Liver (tissue), 9 donors: ENCODE measurements around the gene ZFP36L1. TPM values are rescaled to one million over a fixed set of nuclear protein-coding genes. Genes with fewer than 3 reads are reported as not detected.

ENCODE experiments used
- DNase-seq: peaks from one replicate; pipeline ENCODE4 v3.0.0-alpha.2; 2017; ENCODE audit warnings: low spot score
- H3K27ac ChIP-seq, 2 donors: one replicate each; pipeline ENCODE4 v1.7.0; 2013; ENCODE audit warnings: inconsistent platforms in 2 of 2, low read length in 2 of 2, control low read depth in 1 of 2, low read depth in 1 of 2, mild to moderate bottlenecking in 1 of 2
- H3K27me3 ChIP-seq, 4 donors: one replicate each; pipeline versions ENCODE4 v1.6.1 to v1.7.0; 2013; ENCODE audit warnings: low read length in 3 of 4, inconsistent platforms in 1 of 4, mild to moderate bottlenecking in 1 of 4, moderate library complexity in 1 of 4; ENCODE audit not compliant: control insufficient read depth in 4 of 4, insufficient read depth in 4 of 4
- H3K36me3 ChIP-seq, 4 donors: one replicate each; pipeline versions ENCODE4 v1.6.1 to v1.7.0; 2013; ENCODE audit warnings: low read length in 3 of 4, mild to moderate bottlenecking in 3 of 4, low read depth in 1 of 4, moderate library complexity in 1 of 4; ENCODE audit not compliant: control insufficient read depth in 4 of 4, insufficient read depth in 3 of 4
- H3K4me1 ChIP-seq, 4 donors: one replicate each; pipeline versions ENCODE4 v1.6.1 to v1.7.0; 2013; ENCODE audit warnings: low read length in 3 of 4, mild to moderate bottlenecking in 3 of 4, moderate library complexity in 1 of 4; ENCODE audit not compliant: control insufficient read depth in 4 of 4, insufficient read depth in 4 of 4
- H3K4me3 ChIP-seq, 3 donors: one replicate each; pipeline versions ENCODE4 v1.6.1 to v1.7.0; 2013; ENCODE audit warnings: low read length in 3 of 3, control low read depth in 1 of 3, low read depth in 1 of 3, mild to moderate bottlenecking in 1 of 3
- H3K9ac ChIP-seq, 2 donors: one replicate each; pipeline ENCODE4 v1.7.0; 2013; ENCODE audit warnings: low read length in 2 of 2, mild to moderate bottlenecking in 2 of 2, moderate library complexity in 2 of 2, control low read depth in 1 of 2, low read depth in 1 of 2
- H3K9me3 ChIP-seq, 4 donors: one replicate each; pipeline versions ENCODE4 v1.6.1 to v1.7.0; 2013; ENCODE audit warnings: low read length in 3 of 4; ENCODE audit not compliant: control insufficient read depth in 4 of 4
- EGR1 ChIP-seq, 2 donors: IDR thresholded peaks; 2 replicates each; pipeline ENCODE4 v1.6.1; 2016 to 2018; ENCODE audit warnings: antibody characterized with exemption in 2 of 2, low read depth in 2 of 2
- FOXA1 ChIP-seq: IDR thresholded peaks from 2 replicates; pipeline ENCODE4 v1.6.1; 2016; ENCODE audit warnings: antibody characterized with exemption
- FOXA2 ChIP-seq: IDR thresholded peaks from 2 replicates; pipeline ENCODE4 v1.6.1; 2016; ENCODE audit warnings: antibody characterized with exemption
- GABPA ChIP-seq, 2 donors: IDR thresholded peaks in 1 of 2; conservative IDR thresholded peaks in 1 of 2; 2 replicates each; pipeline ENCODE4 v1.6.1; 2016; ENCODE audit warnings: antibody characterized with exemption in 2 of 2, mild to moderate bottlenecking in 1 of 2, moderate library complexity in 1 of 2
- HNF4A ChIP-seq, 2 donors: conservative IDR thresholded peaks; 2 replicates each; pipeline ENCODE4 v1.6.1; 2016; ENCODE audit warnings: antibody characterized with exemption in 2 of 2, mild to moderate bottlenecking in 2 of 2
- HNF4G ChIP-seq: IDR thresholded peaks from 2 replicates; pipeline ENCODE4 v1.6.1; 2016; ENCODE audit warnings: antibody characterized with exemption
- JUND ChIP-seq, 2 donors: IDR thresholded peaks; 2 replicates each; pipeline ENCODE4 v1.6.1; 2016; ENCODE audit warnings: antibody characterized with exemption in 2 of 2
- NR2F2 ChIP-seq: IDR thresholded peaks from 2 replicates; pipeline ENCODE4 v1.6.1; 2016; ENCODE audit warnings: antibody characterized with exemption
- RAD21 ChIP-seq, 2 donors: IDR thresholded peaks; 2 replicates each; pipeline ENCODE4 v1.6.1; 2016; ENCODE audit warnings: antibody characterized with exemption in 2 of 2, mild to moderate bottlenecking in 2 of 2
- RXRA ChIP-seq, 2 donors: IDR thresholded peaks; 2 replicates each; pipeline ENCODE4 v1.6.1; 2017 to 2018; ENCODE audit warnings: antibody characterized with exemption in 2 of 2, mild to moderate bottlenecking in 1 of 2
- SP1 ChIP-seq: IDR thresholded peaks from 2 replicates; pipeline ENCODE4 v1.6.1; 2018; ENCODE audit warnings: antibody characterized with exemption, mild to moderate bottlenecking
- TAF1 ChIP-seq: conservative IDR thresholded peaks from 2 replicates; pipeline ENCODE4 v1.6.1; 2016; ENCODE audit warnings: antibody characterized with exemption, mild to moderate bottlenecking
- YY1 ChIP-seq: IDR thresholded peaks from 2 replicates; pipeline ENCODE4 v1.6.1; 2016; ENCODE audit warnings: antibody characterized with exemption, mild to moderate bottlenecking
- WGBS: extraction: QIAGEN DNeasy Blood & Tissue Kit; methylation state at CpG from one replicate; pipeline ENCODE4 v1.1.7; 2013; 5-methylcytosine and 5-hydroxymethylcytosine counted together
- polyA plus RNA-seq, 2 donors: library from polyadenylated mRNA; stranded (reverse) in 1 of 2; unstranded in 1 of 2; fragments of 200-250 nt in 1 of 2; fragments of >200 nt in 1 of 2; fragmentation: Nextera tagmentation in 1 of 2; extraction: Ambion mirVana in 1 of 2; gene quantifications; one replicate each; pipeline versions ENCODE4 v1.2.1 to v1.2.3, GENCODE V29; 2013 to 2015
- total RNA-seq, 2 donors: library from RNA; depleted of rRNA; stranded (reverse); fragments of >200 nt; gene quantifications; one replicate each; pipeline ENCODE4 v1.2.3, GENCODE V29; 2014
- TF ChIP-seq, protein P1 (sequence below): IDR thresholded peaks from 2 replicates; pipeline ENCODE4 v1.6.1; 2016; ENCODE audit warnings: antibody characterized with exemption
- TF ChIP-seq, protein P2 (sequence below): IDR thresholded peaks from 2 replicates; pipeline ENCODE4 v1.6.1; 2016; ENCODE audit warnings: antibody characterized with exemption, mild to moderate bottlenecking
- TF ChIP-seq, protein P3 (sequence below): IDR thresholded peaks from 2 replicates; pipeline ENCODE4 v1.6.1; 2016; ENCODE audit warnings: antibody characterized with exemption
- TF ChIP-seq, protein P4 (sequence below): IDR thresholded peaks from 2 replicates; pipeline ENCODE4 v1.6.1; 2016; ENCODE audit warnings: antibody characterized with exemption
- TF ChIP-seq, protein P5 (sequence below): fragments of 150-350 bp; IDR thresholded peaks from 2 replicates; pipeline ENCODE4 v1.5.1; 2017; ENCODE audit warnings: improper control_type of control experiment, low read depth, low read length; ENCODE audit not compliant: missing input control
- donor health status: healthy.
- donor health status: healthy.
- donor health status: healthy.
- donor health status: healthy.
- donor health status: healthy.

The ZFP36L1 gene
- total and polyA plus RNA-seq, 4 donors: 25.0 to 170 (median 69.5) TPM

DNA sequence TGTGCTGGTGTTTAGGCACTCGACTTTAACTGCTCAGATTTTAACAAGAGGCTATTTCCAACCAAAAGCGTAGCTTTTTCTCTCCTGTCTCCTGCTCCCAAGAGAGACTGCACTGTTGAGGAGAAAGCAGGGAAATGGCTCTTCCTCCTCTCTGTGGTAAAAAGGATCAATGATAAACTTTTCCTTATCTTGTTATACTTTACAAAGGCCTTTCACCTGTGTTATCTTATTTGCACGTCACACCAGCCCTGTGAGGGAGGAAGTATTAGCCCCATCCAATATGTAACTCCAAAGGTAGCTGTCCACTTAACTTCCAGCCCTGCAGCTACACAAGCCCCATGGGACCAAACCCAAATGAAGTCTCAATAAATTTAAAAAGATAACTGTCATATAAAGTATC is 32.9 kb upstream of the ZFP36L1 start (continued):
- TF ChIP-seq, protein P1, sequence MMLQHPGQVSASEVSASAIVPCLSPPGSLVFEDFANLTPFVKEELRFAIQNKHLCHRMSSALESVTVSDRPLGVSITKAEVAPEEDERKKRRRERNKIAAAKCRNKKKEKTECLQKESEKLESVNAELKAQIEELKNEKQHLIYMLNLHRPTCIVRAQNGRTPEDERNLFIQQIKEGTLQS: no peak

DNA sequence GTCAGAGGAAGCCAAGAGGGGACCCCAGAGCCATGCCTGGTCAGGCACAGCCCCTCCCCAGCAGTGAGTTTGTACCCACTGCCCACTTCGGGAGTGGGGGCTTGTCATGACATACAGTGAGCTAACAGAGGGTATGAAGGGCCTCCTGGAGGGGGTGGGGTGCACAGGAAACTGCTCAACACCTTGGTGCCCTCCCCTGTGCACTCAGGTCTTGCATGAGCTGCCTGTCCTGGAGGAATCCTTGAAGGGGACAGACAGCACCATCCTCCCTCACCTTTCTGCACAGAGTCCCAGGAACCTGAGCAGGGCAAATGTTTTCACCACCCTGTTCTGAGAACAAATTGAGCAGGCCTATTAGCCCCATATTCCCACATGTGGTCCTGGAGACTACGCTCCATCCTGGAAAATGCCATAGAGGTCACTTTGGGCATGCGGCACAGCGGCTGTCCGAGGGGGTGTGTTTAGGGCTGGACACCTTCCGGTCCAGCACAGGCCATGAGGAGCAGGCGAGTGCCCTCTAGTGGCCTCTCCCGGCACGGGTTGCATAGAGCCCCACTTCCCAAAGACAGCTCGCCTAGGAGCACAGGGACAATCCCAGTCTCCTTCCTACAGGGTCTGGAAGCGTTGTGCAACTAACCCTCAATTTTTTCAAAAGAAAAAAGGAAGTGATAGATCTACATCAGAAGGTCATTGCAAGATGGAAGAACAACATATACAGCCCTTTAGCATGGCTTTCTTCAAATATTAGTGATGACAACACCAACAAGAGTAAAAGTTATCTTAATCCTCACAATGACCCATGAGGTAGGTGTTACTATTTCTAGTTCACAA is 31.9 kb upstream of the ZFP36L1 start:
- 9% methylated on average over 11 of the region's 11 CpGs for WGBS
- Histone ChIP-seq H3K4me1 (peaks cover 16 to 65% (median 45%) of the 10 kb centered on the region in 4 donors), H3K36me3 (no peaks in the 10 kb centered on the region), H3K4me3 (no peak overlapping the region), H3K9me3 (no peaks in the 10 kb centered on the region), H3K9ac (peak overlapping the region in 1 of 2 donors; percentile 34), H3K27ac (peak overlapping the region; percentile 86 to 90), H3K27me3 (no peaks in the 10 kb centered on the region)
- peak; percentile 87 for DNase-seq
- TF ChIP-seq JUND (IDR thresholded peaks at IDR 0.05) (peak in 1 of 2 donors; percentile 18), FOXA1 (no peak), NR2F2 (peak; percentile 72), EGR1 (IDR thresholded peaks at IDR 0.05; ENCODE audit: low read depth in 2 of 2) (peak in 1 of 2 donors; percentile 51), FOXA2 (no peak), HNF4G (no peak), HNF4A (conservative IDR thresholded peaks at IDR 0.05) (peak; percentile 60 to 61), GABPA (IDR thresholded peaks at IDR 0.05 in 1 of 2, conservative IDR thresholded peaks at IDR 0.05 in 1 of 2) (peak; percentile 85 to 90), YY1 (peak; percentile 74), RXRA (IDR thresholded peaks at IDR 0.05) (peak; percentile 80 to 90), RAD21 (IDR thresholded peaks at IDR 0.05) (peak; percentile 86 to 88), SP1 (peak; percentile 71), TAF1 (no peak)
- TF ChIP-seq, protein P2, sequence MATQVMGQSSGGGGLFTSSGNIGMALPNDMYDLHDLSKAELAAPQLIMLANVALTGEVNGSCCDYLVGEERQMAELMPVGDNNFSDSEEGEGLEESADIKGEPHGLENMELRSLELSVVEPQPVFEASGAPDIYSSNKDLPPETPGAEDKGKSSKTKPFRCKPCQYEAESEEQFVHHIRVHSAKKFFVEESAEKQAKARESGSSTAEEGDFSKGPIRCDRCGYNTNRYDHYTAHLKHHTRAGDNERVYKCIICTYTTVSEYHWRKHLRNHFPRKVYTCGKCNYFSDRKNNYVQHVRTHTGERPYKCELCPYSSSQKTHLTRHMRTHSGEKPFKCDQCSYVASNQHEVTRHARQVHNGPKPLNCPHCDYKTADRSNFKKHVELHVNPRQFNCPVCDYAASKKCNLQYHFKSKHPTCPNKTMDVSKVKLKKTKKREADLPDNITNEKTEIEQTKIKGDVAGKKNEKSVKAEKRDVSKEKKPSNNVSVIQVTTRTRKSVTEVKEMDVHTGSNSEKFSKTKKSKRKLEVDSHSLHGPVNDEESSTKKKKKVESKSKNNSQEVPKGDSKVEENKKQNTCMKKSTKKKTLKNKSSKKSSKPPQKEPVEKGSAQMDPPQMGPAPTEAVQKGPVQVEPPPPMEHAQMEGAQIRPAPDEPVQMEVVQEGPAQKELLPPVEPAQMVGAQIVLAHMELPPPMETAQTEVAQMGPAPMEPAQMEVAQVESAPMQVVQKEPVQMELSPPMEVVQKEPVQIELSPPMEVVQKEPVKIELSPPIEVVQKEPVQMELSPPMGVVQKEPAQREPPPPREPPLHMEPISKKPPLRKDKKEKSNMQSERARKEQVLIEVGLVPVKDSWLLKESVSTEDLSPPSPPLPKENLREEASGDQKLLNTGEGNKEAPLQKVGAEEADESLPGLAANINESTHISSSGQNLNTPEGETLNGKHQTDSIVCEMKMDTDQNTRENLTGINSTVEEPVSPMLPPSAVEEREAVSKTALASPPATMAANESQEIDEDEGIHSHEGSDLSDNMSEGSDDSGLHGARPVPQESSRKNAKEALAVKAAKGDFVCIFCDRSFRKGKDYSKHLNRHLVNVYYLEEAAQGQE: peak; percentile 73
- TF ChIP-seq, protein P3, sequence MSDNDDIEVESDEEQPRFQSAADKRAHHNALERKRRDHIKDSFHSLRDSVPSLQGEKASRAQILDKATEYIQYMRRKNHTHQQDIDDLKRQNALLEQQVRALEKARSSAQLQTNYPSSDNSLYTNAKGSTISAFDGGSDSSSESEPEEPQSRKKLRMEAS: peak; percentile 96
- TF ChIP-seq, protein P4, sequence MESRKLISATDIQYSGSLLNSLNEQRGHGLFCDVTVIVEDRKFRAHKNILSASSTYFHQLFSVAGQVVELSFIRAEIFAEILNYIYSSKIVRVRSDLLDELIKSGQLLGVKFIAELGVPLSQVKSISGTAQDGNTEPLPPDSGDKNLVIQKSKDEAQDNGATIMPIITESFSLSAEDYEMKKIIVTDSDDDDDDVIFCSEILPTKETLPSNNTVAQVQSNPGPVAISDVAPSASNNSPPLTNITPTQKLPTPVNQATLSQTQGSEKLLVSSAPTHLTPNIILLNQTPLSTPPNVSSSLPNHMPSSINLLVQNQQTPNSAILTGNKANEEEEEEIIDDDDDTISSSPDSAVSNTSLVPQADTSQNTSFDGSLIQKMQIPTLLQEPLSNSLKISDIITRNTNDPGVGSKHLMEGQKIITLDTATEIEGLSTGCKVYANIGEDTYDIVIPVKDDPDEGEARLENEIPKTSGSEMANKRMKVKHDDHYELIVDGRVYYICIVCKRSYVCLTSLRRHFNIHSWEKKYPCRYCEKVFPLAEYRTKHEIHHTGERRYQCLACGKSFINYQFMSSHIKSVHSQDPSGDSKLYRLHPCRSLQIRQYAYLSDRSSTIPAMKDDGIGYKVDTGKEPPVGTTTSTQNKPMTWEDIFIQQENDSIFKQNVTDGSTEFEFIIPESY: peak; percentile 40
- TF ChIP-seq, protein P5, sequence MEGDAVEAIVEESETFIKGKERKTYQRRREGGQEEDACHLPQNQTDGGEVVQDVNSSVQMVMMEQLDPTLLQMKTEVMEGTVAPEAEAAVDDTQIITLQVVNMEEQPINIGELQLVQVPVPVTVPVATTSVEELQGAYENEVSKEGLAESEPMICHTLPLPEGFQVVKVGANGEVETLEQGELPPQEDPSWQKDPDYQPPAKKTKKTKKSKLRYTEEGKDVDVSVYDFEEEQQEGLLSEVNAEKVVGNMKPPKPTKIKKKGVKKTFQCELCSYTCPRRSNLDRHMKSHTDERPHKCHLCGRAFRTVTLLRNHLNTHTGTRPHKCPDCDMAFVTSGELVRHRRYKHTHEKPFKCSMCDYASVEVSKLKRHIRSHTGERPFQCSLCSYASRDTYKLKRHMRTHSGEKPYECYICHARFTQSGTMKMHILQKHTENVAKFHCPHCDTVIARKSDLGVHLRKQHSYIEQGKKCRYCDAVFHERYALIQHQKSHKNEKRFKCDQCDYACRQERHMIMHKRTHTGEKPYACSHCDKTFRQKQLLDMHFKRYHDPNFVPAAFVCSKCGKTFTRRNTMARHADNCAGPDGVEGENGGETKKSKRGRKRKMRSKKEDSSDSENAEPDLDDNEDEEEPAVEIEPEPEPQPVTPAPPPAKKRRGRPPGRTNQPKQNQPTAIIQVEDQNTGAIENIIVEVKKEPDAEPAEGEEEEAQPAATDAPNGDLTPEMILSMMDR: peak; percentile 93
- TF ChIP-seq, protein P1: peak; percentile 24
